COLO668 (cell line): ENCODE data around the gene YIPF3.
"Not testable (repeated sequence)": the region's sequence is repeated elsewhere in the genome, so short reads cannot be mapped to it uniquely, and the experiment has no call there.

ENCODE experiments used
- DNase-seq: peaks from one replicate; lab custom pipeline; 2025; ENCODE audit not compliant: unreplicated experiment; lab: John Stamatoyannopoulos, UW

The YIPF3 gene

DNA sequence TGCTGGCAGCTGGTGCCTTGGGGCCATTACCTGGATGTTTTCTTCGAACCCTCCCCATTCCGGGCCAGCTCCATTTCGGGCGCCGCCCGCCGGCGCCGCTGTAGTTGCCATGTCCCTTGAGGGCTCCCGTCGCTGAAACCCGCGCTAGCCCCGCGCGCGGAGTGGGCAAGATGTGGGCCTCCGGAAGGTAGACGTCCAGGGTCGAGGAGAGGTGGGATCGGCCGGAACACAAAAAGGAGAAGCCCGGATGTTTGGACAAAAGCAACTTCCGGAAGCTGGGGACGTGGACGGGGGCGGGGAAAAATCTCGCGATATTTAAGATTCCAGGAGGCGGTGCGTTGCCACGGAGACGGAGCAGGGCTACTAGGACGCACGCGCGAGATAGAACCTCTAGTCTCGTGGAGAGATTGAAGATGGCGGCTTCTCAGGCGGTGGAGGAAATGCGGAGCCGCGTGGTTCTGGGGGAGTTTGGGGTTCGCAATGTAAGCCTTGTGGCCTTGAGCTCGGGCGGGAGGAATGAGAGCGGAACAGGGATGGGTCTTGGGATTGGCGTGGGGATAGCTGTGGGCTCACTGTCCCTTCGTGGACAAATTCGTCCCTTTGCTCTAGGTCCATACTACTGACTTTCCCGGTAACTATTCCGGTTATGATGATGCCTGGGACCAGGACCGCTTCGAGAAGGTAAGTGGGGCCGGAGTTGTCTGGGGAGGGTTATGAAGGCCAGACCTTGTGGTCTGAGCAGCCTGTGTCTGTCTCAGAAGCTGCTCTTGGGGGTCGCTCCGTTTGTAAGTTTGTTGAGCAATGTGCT lies at the start of gene YIPF3, which contains the start of gene POLR1C:
TSS of gene YIPF3 (minus strand) at position 230 of the 808 bp plus-strand sequence. CDS start at position 111, 119 bp downstream.
TSS of gene POLR1C (plus strand) at position 393 of the 808 bp plus-strand sequence. CDS start at position 414, 21 bp downstream.
- peak; percentile 95 for DNase-seq

DNA sequence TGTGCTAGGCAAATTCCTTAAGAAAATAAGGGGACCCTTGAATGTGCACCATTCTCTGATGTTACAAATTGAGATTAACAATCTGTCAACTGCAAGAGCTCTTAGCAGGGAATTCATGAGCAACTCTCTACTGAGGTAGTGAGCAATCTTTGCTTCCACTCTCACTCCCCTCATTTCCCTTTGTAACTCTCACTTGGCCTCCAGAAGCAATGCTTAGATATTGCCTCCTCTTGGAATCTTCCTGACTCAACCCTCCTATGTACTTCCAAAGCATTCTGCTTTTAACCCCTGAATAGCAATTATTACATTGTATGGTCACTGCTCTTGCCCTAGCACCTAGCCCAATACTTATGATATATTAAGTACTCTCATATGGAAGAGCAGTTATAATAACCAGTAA lies 42.6 kb upstream of the YIPF3 start:
- no peak for DNase-seq

DNA sequence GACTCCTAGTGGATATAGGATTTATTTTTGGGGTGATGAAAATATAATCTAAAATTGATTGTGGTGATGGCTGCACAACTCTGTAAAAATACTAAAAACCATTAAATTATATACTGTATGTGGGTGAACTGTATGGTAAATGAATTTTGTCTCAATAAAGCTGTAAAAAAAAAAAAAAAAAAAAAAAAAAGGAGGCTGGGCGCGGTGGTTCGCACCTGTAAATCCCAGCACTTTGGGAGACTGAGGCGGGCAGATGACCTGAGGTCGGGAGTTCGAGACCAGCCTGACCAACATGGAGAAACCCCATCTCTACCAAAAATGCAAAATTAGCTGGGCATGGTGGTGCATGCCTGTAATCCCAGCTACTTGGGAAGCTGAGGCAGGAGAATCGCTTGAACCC lies 40.9 kb upstream of the YIPF3 start:
- DNase-seq: not testable (repeated sequence)

DNA sequence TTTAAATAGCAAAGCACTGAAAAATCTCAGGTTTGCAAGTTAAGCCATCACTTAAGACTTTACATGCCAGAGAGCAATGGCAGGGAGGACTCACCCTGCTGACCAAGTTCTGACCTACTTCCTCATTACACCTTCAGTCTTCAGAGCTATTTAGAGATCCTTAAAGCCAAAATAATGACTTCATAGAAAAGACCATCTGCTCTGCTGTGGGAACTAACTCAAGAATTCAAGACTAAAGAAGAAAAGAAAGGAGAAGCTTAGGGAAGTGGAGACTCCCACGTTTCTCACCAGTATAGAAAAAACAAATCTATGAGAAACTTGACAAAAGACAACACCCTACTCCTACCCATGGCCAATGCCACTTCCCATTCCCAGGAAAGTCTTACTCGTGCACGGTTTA lies 30.5 kb upstream of the YIPF3 start:
- DNase-seq: no peak

- no peak for DNase-seq
Observed at GRCh38 chr6:43544461-43544860, 27.7 kb upstream of the YIPF3 start.

DNA sequence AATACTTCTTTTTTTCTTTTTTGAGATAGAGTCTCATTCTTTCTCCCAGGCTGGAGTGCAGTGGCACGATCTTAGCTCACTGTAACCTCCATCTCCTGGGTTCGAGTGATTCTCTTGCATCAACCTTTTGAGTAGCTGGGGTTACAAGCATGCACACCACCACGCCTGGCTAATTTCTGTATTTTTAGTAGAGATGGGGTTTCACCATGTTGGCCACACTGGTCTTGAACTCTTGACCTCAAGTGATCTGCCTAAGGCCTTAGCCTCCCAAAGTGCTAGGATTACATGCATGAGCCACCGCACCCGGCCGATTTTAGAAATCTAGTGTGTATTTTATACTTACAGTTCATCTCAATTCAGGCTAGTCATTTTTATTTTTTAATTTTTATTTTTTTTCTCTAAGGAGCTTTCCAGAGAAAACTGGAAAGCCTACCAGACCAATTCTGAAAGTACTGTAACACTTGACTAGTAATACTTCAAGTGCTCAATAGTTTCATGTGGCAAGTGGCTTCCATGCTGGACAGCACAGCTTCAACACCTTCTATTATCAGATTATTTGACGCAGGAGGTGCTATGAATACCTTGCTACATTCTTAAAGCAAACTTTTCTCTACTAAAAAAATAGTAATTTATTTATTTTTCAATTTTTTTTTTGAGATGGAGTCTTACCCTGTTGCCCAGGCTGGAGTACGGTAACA lies 25.2 kb upstream of the YIPF3 start:
- no peak for DNase-seq

GRCh38 chr6:43540507-43540906 lies 23.8 kb upstream of the YIPF3 start:
- no peak for DNase-seq

- not testable (repeated sequence) for DNase-seq
Observed at GRCh38 chr6:43539409-43539808, 22.7 kb upstream of the YIPF3 start.

- DNase-seq: not testable (repeated sequence)
Observed at GRCh38 chr6:43538986-43539385, 22.3 kb upstream of the YIPF3 start.

DNA sequence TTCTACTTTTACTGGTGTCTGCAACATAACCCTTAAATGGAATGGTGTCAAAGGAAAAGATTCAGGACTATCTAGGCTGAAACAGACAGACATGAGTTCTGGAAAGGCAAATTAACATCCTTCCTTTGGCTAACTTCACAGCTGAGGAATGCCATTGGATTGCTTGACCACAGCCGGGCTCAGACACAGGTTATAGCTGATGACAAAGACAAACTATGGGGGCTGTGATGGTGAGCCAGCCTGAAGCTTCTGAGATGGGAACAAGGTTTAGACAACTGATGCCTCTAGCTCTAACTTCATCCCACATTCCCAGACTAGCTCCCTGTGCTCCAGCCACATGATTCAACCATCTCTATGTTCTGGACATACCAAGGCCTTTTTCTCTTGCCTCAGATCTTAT lies 15.5 kb upstream of the YIPF3 start:
- DNase-seq: no peak

GRCh38 chr6:43524483-43524961 lies 7.8 kb upstream of the YIPF3 start:
- DNase-seq: no peak

GRCh38 chr6:43523284-43523683 lies 6.6 kb upstream of the YIPF3 start:
- DNase-seq: no peak

GRCh38 chr6:43522547-43523261 lies 6.0 kb upstream of the YIPF3 start:
- DNase-seq: no peak

- no peak for DNase-seq
Observed at GRCh38 chr6:43521836-43522235, 5.1 kb upstream of the YIPF3 start.

GRCh38 chr6:43520097-43520496 lies 3.4 kb upstream of the YIPF3 start:
- DNase-seq: no peak

- no peak for DNase-seq
Observed at GRCh38 chr6:43517505-43518357, 1.0 kb upstream of the YIPF3 start.

- no peak for DNase-seq
Observed at GRCh38 chr6:43516367-43516696, 394 bp downstream of the YIPF3 start.

DNA sequence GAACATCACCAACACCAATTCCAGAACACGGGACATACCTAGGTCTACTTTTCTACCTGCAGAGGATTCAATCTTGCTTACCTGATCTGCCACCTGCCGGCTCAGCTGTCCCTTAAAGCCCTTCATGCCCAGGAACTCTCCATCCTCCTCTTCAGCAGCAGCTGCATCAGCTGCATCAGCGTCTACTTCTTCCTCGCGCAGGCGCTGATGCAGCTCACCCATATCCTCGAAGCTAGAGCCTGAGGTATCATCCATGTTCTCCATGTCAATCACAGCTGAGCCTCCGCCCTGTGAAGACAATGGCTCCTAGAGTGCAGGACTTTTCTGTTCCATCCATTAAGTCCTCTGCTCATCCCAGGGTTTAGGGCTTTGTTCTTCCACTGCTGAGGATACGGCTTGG lies 918 bp downstream of the YIPF3 start:
- peak; percentile 43 for DNase-seq

DNA sequence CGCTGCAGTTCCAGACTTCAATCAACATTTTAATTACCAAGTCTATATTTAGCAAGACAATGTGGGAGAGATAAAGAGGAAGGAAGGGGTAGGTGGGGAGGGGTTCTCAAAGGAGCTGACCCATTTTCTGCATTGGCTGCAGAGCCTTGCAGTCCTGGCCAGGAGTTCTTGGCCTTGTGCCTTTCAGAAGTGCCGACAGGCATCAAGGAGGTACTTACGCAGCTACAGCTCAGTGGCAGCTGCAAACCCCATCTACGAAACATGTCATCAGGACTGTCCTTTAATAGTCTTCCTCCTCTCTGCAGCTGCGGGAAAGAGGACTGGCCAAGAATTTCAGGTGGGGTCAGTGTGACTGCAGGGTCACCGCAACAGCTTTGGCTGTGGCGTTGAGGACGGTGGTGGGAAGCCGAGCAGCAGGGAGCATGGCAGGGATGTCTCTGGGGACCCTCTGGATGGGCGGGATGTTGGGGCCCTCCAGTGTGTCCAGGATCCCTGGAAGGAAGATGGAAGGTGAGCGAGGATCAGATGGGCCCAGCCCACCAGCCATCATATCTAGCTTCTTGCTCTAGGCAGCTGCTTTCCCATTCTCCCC lies 4.8 kb downstream of the YIPF3 start:
- no peak for DNase-seq

GRCh38 chr6:43510827-43511163 lies 5.9 kb downstream of the YIPF3 start:
- DNase-seq: peak; percentile 53
